Measurements from ENCODE around the gene FGD4.

The FGD4 gene

GRCh38 chr12:32399370-32400113, at the start of gene FGD4:
TSS of gene FGD4 (plus strand) at chr12:32399558.
- peak; percentile 62 for DNase-seq

GRCh38 chr12:32353540-32353939, 45.8 kb upstream of the FGD4 start:
- no peak for DNase-seq

DNA sequence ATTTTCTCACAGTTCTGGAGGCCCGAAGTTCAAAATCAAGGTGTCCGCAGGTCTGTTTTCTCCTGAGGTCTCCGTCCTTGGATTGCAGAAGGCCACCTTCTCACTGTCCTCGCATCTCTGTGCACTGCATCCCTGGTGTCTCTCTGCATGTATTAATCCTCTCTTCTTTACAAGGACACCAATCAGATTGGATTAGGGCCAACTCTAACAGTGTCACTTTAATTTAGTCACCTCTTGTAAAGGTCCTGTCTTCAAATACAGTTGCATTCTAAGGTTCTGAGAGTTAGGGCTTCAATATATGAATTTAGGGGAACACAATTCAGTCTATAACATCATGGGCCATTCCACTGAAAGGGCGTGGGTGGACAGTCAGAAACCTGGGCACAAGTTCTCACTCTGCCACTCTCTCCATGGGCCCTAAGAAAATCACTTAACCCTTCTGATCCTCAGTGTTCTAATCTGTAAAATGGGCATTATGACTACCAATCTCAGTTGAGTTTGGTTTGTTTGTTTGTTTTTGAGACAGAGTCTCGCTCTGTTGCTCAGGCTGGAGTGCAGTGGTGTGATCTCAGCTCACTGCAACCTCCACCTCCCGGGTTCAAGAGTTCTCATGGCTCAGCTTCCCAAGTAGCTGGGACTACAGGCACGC, 41.6 kb upstream of the FGD4 start:
- DNase-seq, result no peak

DNA sequence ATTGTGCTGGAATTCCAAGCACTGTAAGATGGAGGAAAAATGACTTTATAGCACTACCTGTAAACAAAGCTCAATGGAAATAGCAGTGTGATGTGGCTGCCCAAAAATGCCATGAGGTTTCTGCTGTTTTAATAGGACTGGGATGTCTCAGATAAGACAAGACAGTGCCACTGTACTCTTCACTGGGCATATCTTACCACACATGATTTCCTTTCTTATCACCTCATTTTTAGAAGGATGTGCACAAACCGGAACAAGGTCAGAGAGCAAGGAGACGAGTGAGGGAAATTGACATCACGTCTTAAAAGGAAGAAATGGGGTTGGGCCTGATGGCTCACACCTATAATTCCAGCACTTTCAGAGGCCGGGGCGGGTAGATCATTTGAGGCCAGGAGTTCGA, 38.4 kb upstream of the FGD4 start:
- no peak for DNase-seq

GRCh38 chr12:32362892-32363291, 36.5 kb upstream of the FGD4 start:
- DNase-seq, result no peak

DNA sequence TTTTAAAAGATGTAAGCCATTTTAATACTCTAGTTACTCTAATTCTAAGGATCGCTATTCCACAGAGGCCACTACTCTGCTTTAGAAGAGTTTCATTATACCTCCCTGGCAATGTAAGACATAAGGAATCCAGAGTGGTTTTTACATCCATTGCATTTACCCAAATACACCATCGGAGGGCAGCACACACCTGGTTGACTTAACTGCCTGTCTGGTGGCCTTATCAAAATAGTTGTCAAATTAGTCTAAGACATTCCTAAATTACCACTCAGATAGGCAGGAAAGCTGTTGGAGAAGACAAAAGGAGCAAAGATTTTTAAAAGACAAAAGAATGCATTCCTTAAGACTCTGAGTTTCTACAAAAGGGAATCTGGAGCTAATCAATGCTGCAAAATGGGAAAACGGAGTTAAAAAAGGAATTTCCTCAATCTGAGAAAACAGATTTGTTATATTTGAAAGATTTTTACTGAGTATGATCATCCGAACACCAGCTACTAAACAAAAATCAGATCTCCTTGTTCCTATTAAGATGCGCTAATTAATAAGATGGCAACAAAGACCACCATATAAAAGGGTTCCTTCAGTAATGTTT, 33.8 kb upstream of the FGD4 start:
- DNase-seq, result peak; percentile 58

DNA sequence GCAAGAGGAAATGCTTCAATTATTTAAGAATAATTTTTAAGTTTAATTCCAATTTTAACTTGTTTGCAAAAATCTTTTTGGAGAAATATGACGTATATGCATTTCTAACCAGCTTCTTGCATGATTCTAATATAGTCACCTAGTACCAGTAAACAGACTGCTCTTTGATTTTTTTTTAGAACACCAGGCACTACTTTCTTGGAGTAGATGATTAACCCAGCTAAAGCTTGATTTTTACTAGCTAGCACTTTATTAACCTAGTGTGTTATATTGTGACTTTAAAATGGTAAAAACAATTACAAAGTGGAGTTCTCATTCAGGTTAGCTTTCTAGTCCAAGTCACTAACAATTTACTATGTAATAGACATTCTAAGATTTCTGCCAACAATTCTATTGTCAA, 32.6 kb upstream of the FGD4 start:
- no peak for DNase-seq

DNA sequence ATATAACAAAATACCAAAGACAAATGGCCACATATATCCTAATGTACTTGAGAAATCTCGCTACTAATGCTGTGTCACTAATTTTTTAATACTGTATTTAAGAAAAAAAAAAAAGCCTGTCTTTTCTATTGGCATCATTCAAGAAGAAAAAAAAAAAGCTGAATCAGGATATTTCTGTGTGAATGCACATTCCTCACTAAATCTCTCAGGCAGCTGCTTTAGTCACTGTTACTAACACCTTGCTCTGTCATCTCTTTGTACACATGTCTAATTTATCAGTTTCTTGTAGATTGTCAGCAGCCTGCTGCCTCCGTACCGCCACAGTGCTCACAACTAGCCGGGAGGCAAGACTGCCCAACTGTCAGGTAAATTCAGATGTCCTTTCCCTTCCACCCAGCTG, 32.0 kb upstream of the FGD4 start:
- DNase-seq, result no peak

DNA sequence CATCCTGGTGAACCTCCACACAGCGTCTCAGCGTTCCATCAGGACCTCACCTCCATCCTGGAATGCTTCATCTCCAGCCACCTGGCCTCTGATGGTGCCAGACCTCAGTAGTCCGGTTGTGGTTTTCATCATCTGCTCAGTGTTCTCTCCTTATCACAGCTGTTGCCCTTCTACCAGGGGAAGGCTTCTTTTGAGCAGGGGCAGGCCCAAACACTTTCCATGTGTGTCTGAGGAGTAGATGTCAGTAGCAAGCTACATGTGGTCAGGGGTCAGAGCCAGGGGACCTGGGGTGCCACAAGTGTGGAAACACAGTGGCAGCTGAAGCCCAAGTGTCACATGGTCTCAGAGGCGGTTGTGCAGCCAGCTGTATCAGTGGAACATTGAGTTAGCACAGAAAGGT, 30.2 kb upstream of the FGD4 start:
- no peak for DNase-seq

DNA sequence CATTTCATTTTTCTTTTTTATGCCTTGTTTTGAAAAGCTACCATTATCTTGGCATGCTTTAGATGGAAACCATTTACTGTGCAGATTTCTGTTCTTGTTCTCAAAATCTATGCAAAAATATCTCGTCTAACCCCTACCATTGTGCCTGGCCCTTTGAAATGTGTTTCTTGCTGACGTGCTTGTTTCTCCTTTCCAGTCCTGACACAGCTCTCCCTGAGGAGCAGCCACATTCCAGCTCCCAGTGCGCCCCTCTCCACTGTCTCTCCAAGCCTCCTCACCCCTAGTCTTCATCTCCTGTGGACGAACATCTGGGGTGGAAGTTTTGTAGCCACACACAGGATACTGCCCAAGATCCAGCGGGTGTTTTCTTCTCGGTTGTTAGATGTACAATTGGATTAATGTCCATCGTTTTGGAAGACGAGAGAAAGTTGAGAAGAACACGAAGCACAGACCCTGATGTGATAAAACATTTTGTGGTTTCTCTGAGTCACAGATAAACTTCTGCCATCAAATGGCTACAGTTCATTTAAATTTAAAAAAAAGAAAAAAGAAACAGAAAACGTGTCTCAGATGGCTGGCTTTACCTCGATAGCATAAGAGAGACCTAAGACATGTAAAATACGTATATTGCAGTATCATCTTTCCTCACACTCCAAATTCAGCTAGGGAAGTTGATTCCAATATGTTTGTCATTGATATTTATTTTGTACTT, 21.9 kb upstream of the FGD4 start:
- DNase-seq, result no peak

DNA sequence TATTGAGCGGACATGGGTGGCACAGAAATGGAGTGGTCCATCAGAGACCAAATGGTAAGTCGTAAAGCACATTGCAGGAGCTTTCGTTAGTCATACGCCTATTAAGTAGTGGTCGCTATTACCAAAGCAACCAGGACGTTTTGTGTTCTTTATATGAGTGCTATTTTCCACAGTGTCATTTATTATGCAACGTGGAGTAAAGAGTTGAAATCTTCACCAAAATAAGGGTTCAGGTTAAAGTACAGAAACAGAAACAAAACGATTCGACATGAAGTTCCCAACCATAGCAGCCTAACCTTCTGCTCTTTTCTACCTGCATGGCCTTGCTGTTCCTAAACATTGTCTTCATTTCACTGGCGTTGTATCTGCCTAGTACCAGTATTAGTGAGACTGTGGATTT, 20.1 kb upstream of the FGD4 start:
- no peak for DNase-seq

DNA sequence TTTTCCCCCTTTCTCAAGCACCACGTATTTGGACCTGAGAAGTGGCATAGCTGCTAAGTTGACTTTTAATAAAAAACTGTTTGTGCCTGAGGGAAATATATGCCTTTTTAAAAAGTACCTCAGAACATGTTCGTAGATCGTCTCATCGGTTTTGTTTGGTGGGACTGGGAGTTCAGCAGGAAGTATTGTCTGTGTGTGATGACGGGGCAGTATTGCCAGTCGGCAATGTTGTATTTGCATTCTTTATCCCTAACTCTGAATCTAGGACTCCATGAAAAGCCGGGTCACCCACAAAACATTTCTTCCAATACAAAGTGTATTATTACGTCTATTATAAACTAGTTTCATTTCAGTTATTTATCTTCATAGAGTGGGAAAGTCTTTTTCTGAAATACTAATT, 19.7 kb upstream of the FGD4 start:
- no peak for DNase-seq

- no peak for DNase-seq
Observed at GRCh38 chr12:32382226-32382625, 17.1 kb upstream of the FGD4 start.

- no peak for DNase-seq
Observed at GRCh38 chr12:32390572-32391219, 8.7 kb upstream of the FGD4 start.

DNA sequence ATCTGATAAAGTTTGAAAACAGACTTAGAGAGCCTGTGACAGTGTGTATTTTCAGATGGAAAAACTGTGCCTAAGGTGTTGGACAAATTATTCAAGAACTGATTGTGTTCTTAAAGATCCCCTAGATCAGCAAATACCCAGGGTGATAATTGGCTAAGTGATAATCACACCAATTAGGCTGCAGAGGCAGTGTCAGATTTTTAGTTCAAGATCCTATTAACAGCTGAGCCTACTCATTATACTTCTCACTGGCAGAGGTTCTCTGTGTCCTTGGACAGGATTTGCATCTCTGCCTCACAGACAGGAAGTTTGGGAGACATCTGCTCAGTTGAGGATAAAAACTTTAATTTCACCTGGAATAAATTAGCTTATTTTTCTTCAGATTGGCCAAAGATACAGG, 4.3 kb upstream of the FGD4 start:
- no peak for DNase-seq

- DNase-seq, result no peak
Observed at GRCh38 chr12:32397696-32398095, 1.7 kb upstream of the FGD4 start.

- DNase-seq, result no peak
Observed at GRCh38 chr12:32398181-32398580, 1.2 kb upstream of the FGD4 start.

DNA sequence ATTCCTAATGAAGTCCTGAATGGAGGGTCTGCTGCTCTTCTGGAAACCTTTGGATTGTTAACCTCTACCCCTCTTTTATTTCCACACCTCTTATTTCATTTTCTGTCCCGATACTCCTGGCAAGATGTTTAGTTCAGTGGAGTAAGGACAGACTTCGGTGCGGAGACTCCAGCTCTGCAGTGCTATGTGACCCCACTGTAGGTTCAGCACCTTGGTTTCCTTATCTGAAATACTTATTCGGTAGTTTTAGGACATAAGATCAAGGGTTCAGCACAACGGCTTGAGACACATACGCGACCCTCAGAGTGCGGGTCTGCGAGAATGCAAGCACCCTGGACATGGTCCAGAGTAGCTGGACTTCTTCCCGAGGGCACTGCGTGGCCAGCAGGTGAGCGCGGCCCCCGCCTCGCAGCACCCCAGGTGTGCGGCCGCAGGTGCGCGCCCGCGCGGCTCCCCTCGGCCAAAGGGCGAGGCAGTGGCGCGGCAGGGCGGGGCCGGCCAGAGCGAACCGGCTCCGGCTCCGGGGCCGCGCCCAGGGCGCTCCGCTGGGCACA, 465 bp upstream of the FGD4 start:
- DNase-seq, result no peak

- no peak for DNase-seq
Observed at GRCh38 chr12:32400114-32400672, 835 bp downstream of the FGD4 start.

GRCh38 chr12:32400866-32401265, 1.5 kb downstream of the FGD4 start:
- DNase-seq, result no peak

DNA sequence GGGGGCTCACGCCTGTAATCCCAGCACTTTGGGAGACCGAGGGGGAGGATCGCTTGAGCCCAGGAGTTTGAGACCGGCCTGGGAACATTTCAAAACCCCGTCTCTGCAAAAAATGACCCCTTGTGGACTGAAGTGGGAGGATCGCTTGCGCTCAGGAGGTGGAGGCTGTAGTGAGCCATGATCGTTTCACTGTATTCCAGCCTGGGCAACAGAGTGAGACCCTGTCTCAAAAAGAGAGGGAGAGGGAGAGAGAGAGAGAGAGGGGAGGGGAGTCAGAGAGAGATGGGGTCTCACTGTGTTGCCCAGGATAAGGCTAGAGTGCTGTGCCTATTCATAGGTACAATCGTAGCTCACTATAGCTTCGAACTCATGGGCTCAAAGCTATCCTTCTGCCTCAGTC, 2.8 kb downstream of the FGD4 start:
- no peak for DNase-seq

- no peak for DNase-seq
Observed at GRCh38 chr12:32402946-32403345, 3.6 kb downstream of the FGD4 start.

DNA sequence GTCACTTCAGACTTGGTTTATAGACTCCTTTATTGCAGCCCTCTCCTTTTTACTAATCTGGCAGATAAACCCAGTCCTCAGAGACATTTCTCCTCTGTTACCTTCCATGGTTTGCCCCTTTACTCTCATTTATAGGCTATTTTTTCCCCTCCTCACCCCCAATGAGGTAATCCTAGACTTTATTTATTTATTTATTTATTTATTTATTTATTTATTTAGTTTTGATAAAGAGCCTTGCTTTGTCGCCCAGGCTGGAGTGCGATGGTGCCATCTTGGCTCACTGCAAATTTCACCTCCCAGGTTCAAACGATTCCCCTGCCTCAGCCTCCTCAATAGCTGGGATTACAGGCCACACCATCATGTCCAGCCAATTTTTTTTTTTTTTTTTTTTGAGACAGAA, 8.4 kb downstream of the FGD4 start:
- DNase-seq, result no peak
